ENCODE data around the gene SLC1A5.

DNA sequence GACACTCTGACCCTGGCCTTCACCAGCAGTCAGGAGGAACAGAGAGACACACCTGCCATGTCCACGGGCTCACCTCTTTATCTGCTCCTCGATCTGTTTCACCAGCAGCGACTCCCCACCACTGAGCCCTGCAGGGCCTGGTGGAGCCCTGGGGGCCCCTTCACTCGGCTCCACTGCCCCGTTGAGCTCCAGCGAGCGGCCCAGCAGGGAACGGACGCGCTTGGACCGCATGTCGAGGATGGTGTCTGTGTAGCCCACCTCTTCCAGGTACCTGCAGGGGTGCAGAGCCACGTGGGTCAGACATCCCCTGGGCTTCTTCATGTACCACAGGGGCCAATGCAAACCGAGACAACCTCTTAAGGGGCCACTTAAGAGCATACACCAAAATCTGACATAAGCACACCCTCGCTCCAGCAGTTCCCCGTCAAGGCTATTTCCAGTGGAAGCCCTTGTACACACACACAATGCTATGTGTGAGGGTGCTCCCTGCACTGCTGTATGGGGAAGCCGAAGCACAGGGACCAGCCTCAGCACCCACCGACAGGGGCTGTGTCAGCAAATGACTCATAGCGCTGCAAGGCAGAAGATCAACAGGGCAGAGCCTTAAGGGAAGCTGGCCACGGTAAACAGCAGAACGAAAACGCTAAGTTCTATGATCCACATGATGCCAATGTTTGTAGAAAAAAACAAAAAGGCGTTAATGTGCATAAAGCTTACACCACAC lies 55.3 kb downstream of the SLC1A5 start:
- TF ChIP-seq, protein P1, sequence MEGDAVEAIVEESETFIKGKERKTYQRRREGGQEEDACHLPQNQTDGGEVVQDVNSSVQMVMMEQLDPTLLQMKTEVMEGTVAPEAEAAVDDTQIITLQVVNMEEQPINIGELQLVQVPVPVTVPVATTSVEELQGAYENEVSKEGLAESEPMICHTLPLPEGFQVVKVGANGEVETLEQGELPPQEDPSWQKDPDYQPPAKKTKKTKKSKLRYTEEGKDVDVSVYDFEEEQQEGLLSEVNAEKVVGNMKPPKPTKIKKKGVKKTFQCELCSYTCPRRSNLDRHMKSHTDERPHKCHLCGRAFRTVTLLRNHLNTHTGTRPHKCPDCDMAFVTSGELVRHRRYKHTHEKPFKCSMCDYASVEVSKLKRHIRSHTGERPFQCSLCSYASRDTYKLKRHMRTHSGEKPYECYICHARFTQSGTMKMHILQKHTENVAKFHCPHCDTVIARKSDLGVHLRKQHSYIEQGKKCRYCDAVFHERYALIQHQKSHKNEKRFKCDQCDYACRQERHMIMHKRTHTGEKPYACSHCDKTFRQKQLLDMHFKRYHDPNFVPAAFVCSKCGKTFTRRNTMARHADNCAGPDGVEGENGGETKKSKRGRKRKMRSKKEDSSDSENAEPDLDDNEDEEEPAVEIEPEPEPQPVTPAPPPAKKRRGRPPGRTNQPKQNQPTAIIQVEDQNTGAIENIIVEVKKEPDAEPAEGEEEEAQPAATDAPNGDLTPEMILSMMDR (IDR thresholded peaks at IDR 0.05), result no peak
- TF ChIP-seq POLR2A (IDR thresholded peaks at IDR 0.05), result no peak
